Measurements from ENCODE around the gene CISD3.

Gene CISD3, protein sequence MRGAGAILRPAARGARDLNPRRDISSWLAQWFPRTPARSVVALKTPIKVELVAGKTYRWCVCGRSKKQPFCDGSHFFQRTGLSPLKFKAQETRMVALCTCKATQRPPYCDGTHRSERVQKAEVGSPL

DNA sequence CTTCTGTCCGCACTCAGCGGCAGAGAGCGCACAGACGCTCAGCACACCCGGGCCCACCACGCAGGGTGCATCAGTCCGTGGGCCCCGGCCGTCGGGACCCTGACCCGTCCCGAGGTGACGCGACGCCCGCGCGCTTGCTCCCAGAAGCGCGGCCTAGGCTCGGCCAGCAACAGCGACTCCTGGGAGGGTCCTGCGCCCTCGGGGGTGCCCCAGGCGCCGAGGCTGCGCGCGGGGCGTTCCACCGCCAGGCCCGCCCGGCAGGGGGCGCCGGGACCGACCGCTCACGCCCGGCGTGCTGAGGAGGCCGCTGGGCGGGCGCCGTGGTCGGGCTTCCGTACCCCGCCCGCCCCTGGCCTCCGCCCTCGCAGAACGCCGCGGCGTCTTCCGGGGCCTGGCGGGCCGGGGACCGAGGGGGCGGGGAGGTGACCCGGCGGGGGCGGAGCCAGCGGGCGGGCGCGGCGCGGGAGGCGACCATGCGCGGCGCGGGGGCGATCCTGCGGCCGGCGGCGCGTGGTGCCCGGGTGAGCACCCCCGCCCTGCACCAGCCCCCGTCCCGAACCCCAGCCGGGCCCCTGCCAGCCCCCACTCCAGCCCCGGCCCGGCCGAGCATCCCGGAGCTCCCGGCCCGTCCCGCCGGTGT is at the start of gene CISD3:
CISD3 (plus strand) TSS at position 456 of the 640 bp plus-strand sequence; CDS start at position 474, 18 bp downstream.
- in situ Hi-C loops (cut with MboI; ENCODE audit: low sequenced_read_pairs) = no loop called here

- in situ Hi-C loops (cut with MboI; ENCODE audit: low sequenced_read_pairs) = no loop called here
Observed at GRCh38 chr17:38681096-38681495, 49.0 kb upstream of the CISD3 start.

DNA sequence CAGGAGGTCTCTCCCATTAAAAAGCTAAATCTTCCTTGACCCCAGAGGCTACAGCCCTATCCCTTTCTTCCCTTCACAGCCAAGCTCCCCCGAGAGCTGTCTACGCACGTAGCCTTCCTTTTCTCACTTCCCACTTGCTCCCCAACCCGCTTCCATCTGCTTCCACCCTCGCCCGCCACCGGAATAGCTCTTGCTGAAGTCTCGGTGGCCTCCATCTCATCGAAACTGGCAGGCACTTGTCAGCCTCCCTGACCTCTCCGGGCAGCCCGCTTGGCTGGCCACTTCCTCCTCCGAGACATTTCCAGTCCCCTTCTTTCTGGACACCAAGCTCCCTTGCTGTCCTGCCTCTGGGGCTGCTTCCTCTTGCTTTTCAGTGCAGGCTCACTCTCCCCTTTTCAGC is 44.6 kb upstream of the CISD3 start:
- in situ Hi-C loops (cut with MboI; ENCODE audit: low sequenced_read_pairs) = no loop called here

GRCh38 chr17:38687286-38687685 is 42.9 kb upstream of the CISD3 start:
- in situ Hi-C loops (cut with MboI; ENCODE audit: low sequenced_read_pairs) = no loop called here

DNA sequence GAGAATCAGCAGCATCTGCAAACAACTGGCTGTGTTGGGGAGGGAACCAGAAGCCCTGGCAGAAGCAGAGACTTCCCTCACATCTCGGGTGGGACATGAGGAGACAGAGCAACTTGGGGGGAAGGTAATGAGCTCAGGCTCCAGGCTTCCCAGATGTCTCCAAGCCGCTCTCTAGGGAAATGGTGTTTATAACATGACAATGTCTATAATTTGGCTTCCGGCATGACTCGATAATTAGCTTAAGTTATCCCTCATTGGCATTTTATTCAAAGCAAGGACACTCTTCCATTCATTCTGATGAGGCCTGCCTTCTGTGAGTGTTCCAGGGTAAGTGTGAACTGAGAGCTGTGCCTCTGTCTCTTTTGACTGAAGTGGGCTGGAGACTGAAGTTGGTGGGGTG is 39.8 kb upstream of the CISD3 start:
- in situ Hi-C loops (cut with MboI; ENCODE audit: low sequenced_read_pairs) = no loop called here

- in situ Hi-C loops (cut with MboI; ENCODE audit: low sequenced_read_pairs) = no loop called here
Observed at GRCh38 chr17:38691154-38691553, 39.0 kb upstream of the CISD3 start.

DNA sequence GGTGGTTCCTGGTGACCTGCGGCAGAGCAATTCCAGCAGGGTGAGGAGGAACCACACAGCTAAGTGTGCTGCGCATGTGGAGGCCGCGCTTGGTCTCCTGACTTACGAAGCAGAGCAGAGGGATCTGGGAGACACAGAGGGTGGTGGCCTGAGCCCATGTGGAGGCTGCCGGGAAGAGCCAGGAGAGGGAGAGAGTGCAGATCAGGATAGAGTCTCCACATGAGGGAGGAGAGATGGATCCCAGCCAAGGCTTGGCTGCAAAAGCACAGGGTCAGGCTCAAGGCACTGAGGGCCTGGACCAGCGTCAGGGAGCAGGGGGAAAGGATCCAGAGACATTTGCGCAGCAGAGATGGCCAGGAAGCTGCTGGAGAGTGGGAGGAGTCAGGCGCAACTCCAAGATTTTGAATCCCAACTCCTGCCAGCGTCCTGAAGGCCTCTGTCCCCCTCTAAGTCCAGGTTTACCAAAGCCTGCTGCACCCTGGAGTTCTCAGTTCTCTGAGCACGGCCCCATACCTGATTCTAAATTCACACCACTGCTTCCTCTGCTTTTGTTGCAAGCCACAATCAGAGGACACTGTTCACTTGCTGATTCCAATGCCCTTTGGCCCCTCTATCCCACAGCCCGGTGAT is 36.3 kb upstream of the CISD3 start:
- in situ Hi-C loops (cut with MboI; ENCODE audit: low sequenced_read_pairs) = no loop called here

DNA sequence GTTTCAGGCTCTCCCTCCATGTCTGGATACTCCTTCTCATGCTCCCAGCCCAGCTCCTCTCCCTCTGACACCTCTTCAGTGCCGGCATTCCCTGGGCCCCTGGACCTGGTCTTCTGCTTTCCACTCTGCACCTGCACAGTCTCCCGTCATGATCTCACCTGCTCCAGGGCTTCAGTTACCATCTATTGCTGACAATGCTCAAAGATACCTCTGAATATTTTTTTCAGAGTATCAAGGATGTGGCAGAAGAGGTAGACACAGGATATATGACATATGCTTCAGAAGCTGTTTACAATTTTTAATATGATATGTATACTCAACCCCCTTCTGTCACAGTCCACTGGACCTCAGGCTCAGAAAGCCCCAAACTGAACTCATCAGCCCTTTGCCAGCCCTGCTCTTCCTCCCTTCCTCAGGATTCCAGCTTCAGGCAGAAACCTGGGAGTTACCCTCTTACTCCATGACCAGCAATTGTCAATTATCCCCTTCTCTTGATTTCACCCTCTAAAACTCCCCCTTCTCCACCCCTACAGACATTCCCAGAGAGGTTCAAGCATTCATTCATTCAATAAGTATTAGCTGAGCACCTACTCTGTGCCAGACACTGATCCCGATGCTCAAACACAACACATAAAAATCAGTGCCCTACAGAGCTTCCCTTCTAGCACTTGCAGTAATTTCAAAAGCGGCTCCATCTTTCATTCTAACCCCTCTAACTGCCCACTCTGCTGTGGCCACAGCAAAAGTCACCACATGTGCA is 32.9 kb upstream of the CISD3 start:
- in situ Hi-C loops (cut with MboI; ENCODE audit: low sequenced_read_pairs) = no loop called here

DNA sequence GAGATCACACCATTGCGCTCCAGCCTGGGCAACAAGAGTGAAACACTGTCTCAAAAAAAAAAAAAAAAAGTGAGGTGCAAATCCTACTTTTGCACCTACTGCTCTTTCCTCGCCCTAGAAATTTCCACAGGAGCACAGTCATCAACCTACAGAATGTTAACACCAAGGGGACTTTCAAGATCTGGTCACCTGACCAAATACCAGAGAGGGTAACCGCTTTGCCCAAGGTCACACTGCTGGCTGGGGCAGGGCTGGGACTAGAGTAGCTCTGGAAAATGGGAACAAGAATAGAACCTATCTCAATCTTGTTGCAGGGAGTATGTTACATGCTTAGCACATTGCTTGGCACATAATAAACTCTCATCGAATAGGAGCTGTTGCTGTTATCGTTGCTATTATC is 31.4 kb upstream of the CISD3 start:
- in situ Hi-C loops (cut with MboI; ENCODE audit: low sequenced_read_pairs) = no loop called here

GRCh38 chr17:38701504-38702165 is 28.5 kb upstream of the CISD3 start:
- in situ Hi-C loops (cut with MboI; ENCODE audit: low sequenced_read_pairs) = no loop called here

DNA sequence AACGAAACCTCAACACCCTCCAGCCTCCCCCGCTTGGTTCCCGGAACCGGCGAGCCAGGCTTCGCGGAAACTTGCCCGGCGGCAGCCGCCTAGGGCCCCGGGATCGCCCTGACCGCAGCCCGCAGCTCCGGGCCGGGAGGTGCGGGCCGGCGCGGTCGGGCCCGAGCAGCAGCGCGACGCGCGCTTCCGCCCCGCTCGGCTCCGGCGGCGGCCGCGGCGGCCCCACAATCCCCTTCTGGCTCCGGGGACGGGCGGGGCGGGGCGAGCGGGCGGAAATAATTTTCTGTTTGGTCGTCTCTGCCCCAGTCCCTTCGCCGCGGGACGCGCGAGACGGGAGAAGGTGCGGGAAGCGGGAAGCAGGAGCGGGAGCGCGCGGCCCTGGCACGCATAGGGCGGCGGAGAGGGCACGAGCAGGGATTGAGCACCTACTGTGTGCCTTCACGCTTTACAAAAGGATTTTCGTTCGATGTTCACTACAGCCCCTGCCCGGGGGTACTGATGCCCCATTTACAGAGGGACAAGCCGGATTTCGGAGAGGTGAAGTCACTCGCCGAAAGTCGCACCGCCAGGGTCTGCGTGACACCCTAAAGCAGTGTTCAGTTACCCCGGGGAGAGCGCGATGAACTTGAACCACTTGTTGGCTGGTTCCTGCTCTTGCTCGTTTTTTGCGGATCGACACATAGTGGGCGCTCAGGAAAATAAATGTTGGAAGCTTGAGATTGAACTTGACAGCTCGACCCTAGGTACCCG is 27.8 kb upstream of the CISD3 start:
- in situ Hi-C loops (cut with MboI; ENCODE audit: low sequenced_read_pairs) = no loop called here

DNA sequence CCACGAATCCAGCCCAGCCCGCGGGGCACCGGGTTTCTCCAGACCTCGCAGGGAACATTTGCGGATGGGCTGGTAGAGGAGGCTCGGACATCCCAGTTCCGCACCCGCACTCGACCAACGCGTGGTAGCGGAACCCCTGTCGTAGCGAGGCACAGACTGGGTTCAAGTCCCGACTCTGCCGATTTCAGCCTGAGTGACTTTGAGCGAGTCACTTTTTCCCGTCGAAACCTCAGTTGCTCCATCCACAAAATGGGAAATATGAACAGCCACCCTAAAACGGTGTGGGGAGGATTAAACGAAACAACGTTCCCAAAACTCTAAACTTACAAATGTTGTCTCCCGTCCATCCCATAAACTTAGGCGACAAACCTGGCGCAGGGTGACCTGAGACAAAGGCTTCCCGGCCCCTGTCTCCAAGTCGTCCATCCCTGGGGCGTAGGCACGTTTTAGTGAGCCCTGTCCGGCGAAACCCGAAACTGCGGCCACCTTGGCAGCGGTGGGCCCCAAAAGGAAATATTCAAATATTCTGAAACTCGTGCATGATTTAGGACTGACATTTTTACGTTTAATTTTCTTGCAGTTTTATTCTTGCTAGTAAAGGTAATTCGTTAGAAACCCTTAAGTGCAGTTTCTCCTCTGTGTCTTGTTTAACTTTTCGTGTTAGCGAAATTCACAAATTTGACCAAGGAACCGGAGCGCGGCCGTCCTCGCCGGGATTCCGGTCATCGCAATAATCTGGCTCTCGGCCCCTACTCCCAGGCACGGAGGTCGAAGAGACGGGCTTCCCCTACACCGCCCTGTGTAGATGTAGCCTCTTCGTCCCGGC is 27.0 kb upstream of the CISD3 start:
- in situ Hi-C loops (cut with MboI; ENCODE audit: low sequenced_read_pairs) = no loop called here

GRCh38 chr17:38703742-38704605 is 26.2 kb upstream of the CISD3 start:
- in situ Hi-C loops (cut with MboI; ENCODE audit: low sequenced_read_pairs) = no loop called here

GRCh38 chr17:38704606-38705522 is 25.3 kb upstream of the CISD3 start, which contains the start of gene MLLT6:
TSS of gene MLLT6 (plus strand) at chr17:38705273. CDS start at chr17:38705633, 360 bp downstream.
- in situ Hi-C loops (cut with MboI; ENCODE audit: low sequenced_read_pairs) = no loop called here

DNA sequence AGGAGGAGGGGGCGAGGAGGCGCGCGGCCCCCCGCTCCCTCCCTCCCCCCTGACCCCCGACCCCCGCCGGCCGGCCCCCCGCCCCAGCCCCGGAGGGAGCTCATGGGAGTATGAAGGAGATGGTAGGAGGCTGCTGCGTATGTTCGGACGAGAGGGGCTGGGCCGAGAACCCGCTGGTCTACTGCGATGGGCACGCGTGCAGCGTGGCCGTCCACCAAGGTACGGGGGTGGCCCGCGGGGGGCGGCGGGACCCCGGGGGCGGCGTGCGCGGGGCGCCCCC is 24.7 kb upstream of the CISD3 start:
- in situ Hi-C loops (cut with MboI; ENCODE audit: low sequenced_read_pairs) = no loop called here

DNA sequence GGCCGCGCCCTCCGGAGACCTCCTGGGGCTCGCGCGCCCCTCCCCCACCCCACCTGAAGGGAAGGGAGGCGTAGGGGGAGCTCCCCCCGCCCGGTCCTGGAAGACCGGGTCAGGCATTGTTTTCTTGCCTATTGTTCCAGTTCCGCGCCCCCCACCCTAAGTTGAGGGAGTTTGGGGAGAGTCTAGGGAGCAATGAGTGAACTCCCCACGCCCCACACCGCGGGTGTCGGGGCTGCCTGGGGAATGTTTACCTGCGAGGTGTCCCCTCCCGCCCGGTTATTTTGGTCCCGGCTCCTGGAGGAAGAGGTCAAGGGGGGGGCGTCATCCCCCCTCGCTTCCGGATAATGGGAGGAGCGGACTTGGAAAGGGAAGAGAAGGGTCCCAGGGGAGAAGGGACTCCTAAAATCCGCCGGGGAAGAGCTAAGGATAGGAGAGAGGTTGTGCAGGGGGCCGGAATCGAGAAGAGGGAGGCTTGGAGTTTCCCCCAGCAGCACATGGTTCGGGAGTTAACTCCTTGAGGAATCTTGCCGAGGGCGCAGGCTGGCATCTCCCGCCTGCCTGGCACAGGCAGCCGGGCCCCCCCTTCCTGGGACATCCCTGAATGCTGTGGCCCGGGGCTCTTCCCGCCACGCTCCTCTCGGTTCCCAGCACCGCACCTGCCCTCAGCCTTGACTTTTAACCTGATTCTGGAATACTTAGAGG is 24.2 kb upstream of the CISD3 start:
- in situ Hi-C loops (cut with MboI; ENCODE audit: low sequenced_read_pairs) = no loop called here

GRCh38 chr17:38706505-38707216 is 23.5 kb upstream of the CISD3 start:
- in situ Hi-C loops (cut with MboI; ENCODE audit: low sequenced_read_pairs) = no loop called here

Data from HL-60/S4 treated with retinoic acid at 250 ng/mL for 4 days and 3 days (cell line).